Right forelimb (tissue), 1 donor: ENCODE measurements around the gene FRMD4A.
"Not testable (repeated sequence)": the region's sequence is repeated elsewhere in the genome, so short reads cannot be mapped to it uniquely, and the experiment has no call there.

Source experiments
- DNase-seq: peaks from one replicate; pipeline ENCODE4 v3.0.0-alpha.2; 2018

Gene FRMD4A

GRCh38 chr10:13971601-13972475 lies 358.9 kb downstream of the FRMD4A start:
- no peak for DNase-seq

- DNase-seq = no peak
Observed at GRCh38 chr10:13970957-13971353, 359.8 kb downstream of the FRMD4A start.

- DNase-seq = no peak
Observed at GRCh38 chr10:13970236-13970956, 360.3 kb downstream of the FRMD4A start.

GRCh38 chr10:13969792-13970140 lies 361.0 kb downstream of the FRMD4A start:
- no peak for DNase-seq

- DNase-seq = no peak
Observed at GRCh38 chr10:13969118-13969791, 361.5 kb downstream of the FRMD4A start.

- DNase-seq = no peak
Observed at GRCh38 chr10:13961853-13962252, 368.9 kb downstream of the FRMD4A start.

GRCh38 chr10:13961097-13961496 lies 369.6 kb downstream of the FRMD4A start:
- no peak for DNase-seq

GRCh38 chr10:13960603-13961002 lies 370.1 kb downstream of the FRMD4A start:
- no peak for DNase-seq

GRCh38 chr10:13959443-13960359 lies 371.0 kb downstream of the FRMD4A start:
- DNase-seq = no peak

- no peak for DNase-seq
Observed at GRCh38 chr10:13957856-13958255, 372.9 kb downstream of the FRMD4A start.

GRCh38 chr10:13956826-13957225 lies 373.9 kb downstream of the FRMD4A start:
- DNase-seq = peak; percentile 65

GRCh38 chr10:13955409-13956068 lies 375.2 kb downstream of the FRMD4A start:
- no peak for DNase-seq

- DNase-seq = not testable (repeated sequence)
Observed at GRCh38 chr10:13954195-13954594, 376.5 kb downstream of the FRMD4A start.

GRCh38 chr10:13953371-13953770 lies 377.4 kb downstream of the FRMD4A start:
- DNase-seq = no peak

- DNase-seq = no peak
Observed at GRCh38 chr10:13950543-13950939, 380.2 kb downstream of the FRMD4A start.

GRCh38 chr10:13949844-13950542 lies 380.7 kb downstream of the FRMD4A start:
- no peak for DNase-seq

- DNase-seq = no peak
Observed at GRCh38 chr10:13946209-13946460, 384.6 kb downstream of the FRMD4A start.

GRCh38 chr10:13945390-13946208 lies 385.1 kb downstream of the FRMD4A start:
- DNase-seq = no peak

GRCh38 chr10:13944823-13945222 lies 385.9 kb downstream of the FRMD4A start:
- no peak for DNase-seq

- DNase-seq = no peak
Observed at GRCh38 chr10:13943735-13944398, 386.9 kb downstream of the FRMD4A start.
